IPS-18c (cell line): ENCODE measurements around the gene CAP2.
"Not testable (repeated sequence)": the region's sequence is repeated elsewhere in the genome, so short reads cannot be mapped to it uniquely, and the experiment has no call there.

Experiments used
- H3K4me3 ChIP-seq: 2 replicates; pipeline ENCODE4 v1.7.0; 2013; ENCODE audit warnings: low read depth, mild to moderate bottlenecking, low read length, moderate library complexity; ENCODE audit not compliant: insufficient read depth
- H3K9me3 ChIP-seq: one replicate; pipeline ENCODE4 v1.6.1; 2013; ENCODE audit warnings: mild to moderate bottlenecking, low read length, moderate library complexity; ENCODE audit not compliant: control insufficient read depth, insufficient read depth

The CAP2 gene

GRCh38 chr6:17503051-17503450 lies 109.7 kb downstream of the CAP2 start:
- Histone ChIP-seq H3K9me3 (no peaks in the 10 kb centered on the region), H3K4me3 (no peak overlapping the region; the same call in 1 of the 2 replicates)

GRCh38 chr6:17504005-17504404 lies 110.6 kb downstream of the CAP2 start:
- H3K9me3 ChIP-seq: no peaks in the 10 kb centered on the region
- H3K4me3 ChIP-seq: no peak overlapping the region

GRCh38 chr6:17505062-17505476 lies 111.7 kb downstream of the CAP2 start:
- H3K9me3 ChIP-seq: no peaks in the 10 kb centered on the region

GRCh38 chr6:17505767-17506280 lies 112.4 kb downstream of the CAP2 start:
- Histone ChIP-seq H3K4me3 (no peak overlapping the region), H3K9me3 (no peaks in the 10 kb centered on the region)

More at GRCh38 chr6:17505062-17505476, 111.7 kb downstream of the CAP2 start:
- no peak overlapping the region for H3K4me3 ChIP-seq

- no peak overlapping the region for H3K4me3 ChIP-seq
- H3K9me3 ChIP-seq: no peaks in the 10 kb centered on the region
Observed at GRCh38 chr6:17506531-17506930, 113.1 kb downstream of the CAP2 start.

GRCh38 chr6:17506962-17507361 lies 113.6 kb downstream of the CAP2 start:
- no peak overlapping the region for H3K4me3 ChIP-seq
- H3K9me3 ChIP-seq: no peaks in the 10 kb centered on the region

GRCh38 chr6:17511084-17511483 lies 117.7 kb downstream of the CAP2 start:
- no peaks in the 10 kb centered on the region for H3K9me3 ChIP-seq

GRCh38 chr6:17511580-17511979 lies 118.2 kb downstream of the CAP2 start:
- Histone ChIP-seq H3K4me3 (no peak overlapping the region), H3K9me3 (no peaks in the 10 kb centered on the region)

More at GRCh38 chr6:17511084-17511483, 117.7 kb downstream of the CAP2 start:
- H3K4me3 ChIP-seq: no peak overlapping the region

- Histone ChIP-seq H3K4me3 (no peak overlapping the region), H3K9me3 (no peaks in the 10 kb centered on the region)
Observed at GRCh38 chr6:17519120-17519519, 125.7 kb downstream of the CAP2 start.

- Histone ChIP-seq H3K9me3 (no peaks in the 10 kb centered on the region), H3K4me3 (no peak overlapping the region)
Observed at GRCh38 chr6:17525637-17526036, 132.2 kb downstream of the CAP2 start.

GRCh38 chr6:17527076-17527475 lies 133.7 kb downstream of the CAP2 start:
- H3K9me3 ChIP-seq: no peaks in the 10 kb centered on the region
- no peak overlapping the region for H3K4me3 ChIP-seq

- no peak overlapping the region for H3K4me3 ChIP-seq
- H3K9me3 ChIP-seq: no peaks in the 10 kb centered on the region
Observed at GRCh38 chr6:17530321-17530835, 137.0 kb downstream of the CAP2 start.

GRCh38 chr6:17536586-17536985 lies 143.2 kb downstream of the CAP2 start:
- H3K4me3 ChIP-seq: no peak overlapping the region
- no peaks in the 10 kb centered on the region for H3K9me3 ChIP-seq

GRCh38 chr6:17542243-17542642 lies 148.8 kb downstream of the CAP2 start:
- no peaks in the 10 kb centered on the region for H3K9me3 ChIP-seq
- no peak overlapping the region for H3K4me3 ChIP-seq

GRCh38 chr6:17545681-17546080 lies 152.3 kb downstream of the CAP2 start:
- H3K9me3 ChIP-seq, H3K4me3 ChIP-seq: not testable (repeated sequence)

- H3K4me3 ChIP-seq: no peak overlapping the region
- peaks cover 3% of the 10 kb centered on the region for H3K9me3 ChIP-seq
Observed at GRCh38 chr6:17551383-17551958, 158.1 kb downstream of the CAP2 start.

GRCh38 chr6:17552861-17553260 lies 159.5 kb downstream of the CAP2 start:
- Histone ChIP-seq H3K9me3 (peaks cover 3% of the 10 kb centered on the region), H3K4me3 (no peak overlapping the region)

- Histone ChIP-seq H3K4me3 (no peak overlapping the region), H3K9me3 (peaks cover 3% of the 10 kb centered on the region)
Observed at GRCh38 chr6:17556014-17556413, 162.6 kb downstream of the CAP2 start.

GRCh38 chr6:17562636-17563035 lies 169.2 kb downstream of the CAP2 start:
- Histone ChIP-seq H3K9me3 (no peaks in the 10 kb centered on the region), H3K4me3 (no peak overlapping the region)
